B cell (primary cell): ENCODE measurements around the gene SKIC2. TPM values are rescaled to one million over a fixed set of nuclear protein-coding genes. Genes with fewer than 3 reads are reported as not detected.
"Not testable (repeated sequence)": the region's sequence is repeated elsewhere in the genome, so short reads cannot be mapped to it uniquely, and the experiment has no call there.

ENCODE experiments used
- ATAC-seq: fragments of 200-7000 bp; cut with Tn5 transposase; one replicate; pipeline ENCODE4 v1.10.0; 2021; ENCODE audit warnings: low read depth, mild to moderate bottlenecking, moderate number of reproducible peaks, moderate library complexity
- CTCF ChIA-PET: fragments of 350-600 bp; sonication (Branson Sonifier 250); formaldehyde crosslinking; loops from one replicate; lab custom pipeline; 2021; ENCODE audit warnings: antibody characterized with exemption, inconsistent platforms; lab: Charles Lee
- POLR2A ChIA-PET: fragments of 350-600 bp; sonication (Branson Sonifier 250); formaldehyde crosslinking; loops from one replicate; lab custom pipeline; 2021; ENCODE audit warnings: antibody characterized with exemption; lab: Charles Lee
- DNase-seq: peaks from one replicate; pipeline ENCODE4 v3.0.0; 2013
- H2AFZ ChIP-seq: 2 replicates; pipeline ENCODE4 v1.6.1; 2012; ENCODE audit warnings: mild to moderate bottlenecking, low read depth, low read length; ENCODE audit not compliant: insufficient read depth, poor library complexity, severe bottlenecking
- H3K27ac ChIP-seq, 2 donors: 1 replicate in 1 of 2; 2 replicates in 1 of 2; pipeline ENCODE4 v1.5.1; 2012 to 2013; ENCODE audit warnings: low read length in 2 of 2, mild to moderate bottlenecking in 2 of 2, moderate library complexity in 1 of 2
- H3K27me3 ChIP-seq, 4 experiments: fragments of 200-600 bp in 1 of 4; sonication (generic) in 1 of 4; replicated peaks in 1 of 4; 1 replicate in 2 of 4; 2 replicates in 2 of 4; pipeline versions ENCODE4 v1.6.1 to v1.7.0; 2013 to 2016; ENCODE audit warnings: low read length in 3 of 4, mild to moderate bottlenecking in 2 of 4, mixed read lengths in 1 of 4, moderate library complexity in 1 of 4; ENCODE audit not compliant: insufficient read depth in 4 of 4, control insufficient read depth in 3 of 4; ENCODE audit errors: control extremely low read depth in 1 of 4
- H3K36me3 ChIP-seq, 2 experiments: replicated peaks in 1 of 2; 1 replicate in 1 of 2; 2 replicates in 1 of 2; pipeline versions ENCODE4 v1.6.1 to v1.7.1; 2013; ENCODE audit warnings: low read length in 1 of 2; ENCODE audit not compliant: insufficient read depth in 2 of 2, control insufficient read depth in 1 of 2; ENCODE audit errors: control extremely low read depth in 1 of 2, extremely low read depth in 1 of 2
- H3K4me1 ChIP-seq, 2 donors: fragments of 200-600 bp in 1 of 2; sonication (generic) in 1 of 2; 1 replicate in 1 of 2; 2 replicates in 1 of 2; pipeline versions ENCODE4 v1.5.1 to v1.6.1; 2013 to 2017; ENCODE audit warnings: low read length in 2 of 2; ENCODE audit not compliant: control insufficient read depth in 2 of 2, insufficient read depth in 2 of 2
- H3K4me2 ChIP-seq: replicated peaks from 2 replicates; pipeline ENCODE3; 2012; ENCODE audit warnings: mild to moderate bottlenecking, low read depth, low read length; ENCODE audit not compliant: poor library complexity, severe bottlenecking
- H3K4me3 ChIP-seq, 5 experiments: fragments of 200-600 bp in 1 of 5; sonication (generic) in 1 of 5; 1 replicate in 3 of 5; 2 replicates in 2 of 5; pipeline versions ENCODE4 v1.5.1 to v1.7.0; 2011 to 2016; ENCODE audit warnings: low read length in 4 of 5, mild to moderate bottlenecking in 4 of 5, low read depth in 2 of 5, control low read depth in 1 of 5, moderate library complexity in 1 of 5; ENCODE audit not compliant: insufficient read depth in 1 of 5; ENCODE audit errors: control extremely low read depth in 1 of 5, extremely low read depth in 1 of 5
- H3K79me2 ChIP-seq: fragments of 200-600 bp; sonication (generic); one replicate; pipeline ENCODE4 v1.6.0; 2016; ENCODE audit warnings: low read length; ENCODE audit not compliant: control insufficient read depth, insufficient read depth
- H3K9ac ChIP-seq: fragments of 200-600 bp; sonication (generic); 2 replicates; pipeline ENCODE4 v1.6.1; 2017; ENCODE audit warnings: mild to moderate bottlenecking, low read length, moderate library complexity
- H3K9me3 ChIP-seq, 3 donors: one replicate each; pipeline versions ENCODE4 v1.6.1 to v1.7.1; 2013; ENCODE audit warnings: low read length in 2 of 3; ENCODE audit not compliant: control insufficient read depth in 2 of 3, insufficient read depth in 1 of 3; ENCODE audit errors: control extremely low read depth in 1 of 3
- H4K20me1 ChIP-seq: 2 replicates; pipeline ENCODE4 v1.6.0; 2012; ENCODE audit warnings: mild to moderate bottlenecking, low read length; ENCODE audit not compliant: insufficient read depth, control insufficient read depth, poor library complexity, severe bottlenecking
- H3K27ac Mint-ChIP-seq: one replicate; pipeline ENCODE4 v1.8.0; 2021; ENCODE audit warnings: mixed read lengths
- H3K27me3 Mint-ChIP-seq: one replicate; pipeline ENCODE4 v1.8.0; 2021; ENCODE audit warnings: mixed read lengths
- H3K4me1 Mint-ChIP-seq: one replicate; pipeline ENCODE4 v1.8.0; 2021; ENCODE audit warnings: mixed read lengths
- H3K4me3 Mint-ChIP-seq: one replicate; pipeline ENCODE4 v1.8.0; 2021; ENCODE audit warnings: mixed read lengths
- H3K9me3 Mint-ChIP-seq: one replicate; pipeline ENCODE4 v1.8.0; 2022; ENCODE audit warnings: mixed read lengths; ENCODE audit not compliant: insufficient read depth
- CTCF ChIP-seq: fragments of 200-600 bp; IDR thresholded peaks from one replicate; pipeline ENCODE4 v1.8.0; 2022; ENCODE audit warnings: antibody characterized with exemption, mild to moderate bottlenecking
- EZH2 ChIP-seq: IDR thresholded peaks from 2 replicates; pipeline ENCODE4 v1.6.1; 2012; ENCODE audit warnings: borderline replicate concordance, low read depth, mild to moderate bottlenecking, moderate library complexity, low read length; ENCODE audit not compliant: insufficient read depth, poor library complexity, severe bottlenecking
- WGBS: methylation state at CpG from one replicate; pipeline ENCODE4 v1.1.5; 2013; ENCODE audit warnings: missing lambda C conversion rate; ENCODE audit not compliant: insufficient coverage; 5-methylcytosine and 5-hydroxymethylcytosine counted together
- intact Hi-C: fragments of 100-400 bp; cut with micrococcal nuclease; formaldehyde crosslinking; loops from one replicate; pipeline ENCODE4 v1.10.0; 2022
- polyA plus RNA-seq: library from polyadenylated mRNA; depleted of rRNA; stranded (reverse); fragments of >200 nt; gene quantifications from 2 replicates; pipeline ENCODE4 v1.2.3, GENCODE V29; 2012
- total RNA-seq, 2 donors: library from RNA; stranded (reverse); fragments of 120-200 nt in 1 of 2; gene quantifications; 1 replicate in 1 of 2; 2 replicates in 1 of 2; pipeline versions ENCODE4 v1.2.3 to v1.2.4, GENCODE V29; 2013 to 2022

SKIC2 gene
- total and polyA plus RNA-seq, 2 donors (not counting 1 experiment from before 2014, with no cell fraction given) = 93.1 to 119 TPM

GRCh38 chr6:31930962-31931361 lies 28.0 kb upstream of the SKIC2 start:
- TF ChIP-seq CTCF = no peak
- no peak for TF ChIP-seq EZH2
- no peaks in the 10 kb centered on the region for H3K4me1 ChIP-seq
- no peak overlapping the region for H3K4me3 Mint-ChIP-seq
- H3K36me3 ChIP-seq = no peaks in the 10 kb centered on the region
- H3K4me1 Mint-ChIP-seq = no peaks in the 10 kb centered on the region
- no peaks in the 10 kb centered on the region for H3K9me3 Mint-ChIP-seq
- intact Hi-C loops = no loop called here
- ChIA-PET CTCF (no interaction called here), POLR2A (no interaction called here)
- H3K9ac ChIP-seq = no peak overlapping the region
- no peak overlapping the region for H3K27ac Mint-ChIP-seq
- H3K27me3 Mint-ChIP-seq = peaks cover 7% of the 10 kb centered on the region
- 100% methylated on average over 1 of the region's 1 CpG for WGBS
- no peak overlapping the region for H3K4me3 ChIP-seq
- no peaks in the 10 kb centered on the region for H4K20me1 ChIP-seq
- ATAC-seq = no peak
- H3K9me3 ChIP-seq = peaks cover 0 to 3% (median 0%) of the 10 kb centered on the region in 3 donors
- H3K79me2 ChIP-seq = no peaks in the 10 kb centered on the region
- H3K4me2 ChIP-seq = no peak overlapping the region
- DNase-seq = no peak
- no peak overlapping the region for H2AFZ ChIP-seq
- peaks cover 0 to 8% (median 0%) of the 10 kb centered on the region in 4 experiments for H3K27me3 ChIP-seq
- H3K27ac ChIP-seq = no peak overlapping the region

- H3K4me1 ChIP-seq, ATAC-seq, H3K4me3 Mint-ChIP-seq, H3K27me3 ChIP-seq, H3K9me3 ChIP-seq, H3K9ac ChIP-seq, H3K9me3 Mint-ChIP-seq, DNase-seq, H3K27ac ChIP-seq, H3K4me2 ChIP-seq, H3K27me3 Mint-ChIP-seq, H3K36me3 ChIP-seq, CTCF ChIA-PET, POLR2A ChIA-PET, H3K27ac Mint-ChIP-seq, H3K79me2 ChIP-seq, H3K4me1 Mint-ChIP-seq, H4K20me1 ChIP-seq, H2AFZ ChIP-seq, intact Hi-C loops, H3K4me3 ChIP-seq: not testable (repeated sequence)
- WGBS = 100% methylated on average over 6 of the region's 32 CpGs
Observed at GRCh38 chr6:31932137-31932536, 26.8 kb upstream of the SKIC2 start.
